ENCODE results near the gene SPNS1.
A peak's percentile ranks its signal among the peaks of the same experiment; 100 is the strongest.
"Not testable (repeated sequence)": the region's sequence is repeated elsewhere in the genome, so short reads cannot be mapped to it uniquely, and the experiment has no call there.

The SPNS1 gene

GRCh38 chr16:28958836-28959235, 15.7 kb upstream of the SPNS1 start:
- no peak for DNase-seq

GRCh38 chr16:28964072-28964471, 10.5 kb upstream of the SPNS1 start:
- no peak for DNase-seq

- DNase-seq: no peak
Observed at GRCh38 chr16:28964496-28964895, 10.1 kb upstream of the SPNS1 start.

- no peak for DNase-seq
Observed at GRCh38 chr16:28967156-28967555, 7.4 kb upstream of the SPNS1 start.

GRCh38 chr16:28969696-28970095, 4.9 kb upstream of the SPNS1 start:
- DNase-seq: not testable (repeated sequence)

GRCh38 chr16:28974007-28974436, 556 bp upstream of the SPNS1 start:
- DNase-seq: peak; percentile 62

GRCh38 chr16:28975158-28975599, 601 bp downstream of the SPNS1 start:
- no peak for DNase-seq

GRCh38 chr16:28977703-28978662, 3.4 kb downstream of the SPNS1 start:
- no peak for DNase-seq

GRCh38 chr16:28980330-28980729, 5.8 kb downstream of the SPNS1 start:
- not testable (repeated sequence) for DNase-seq

GRCh38 chr16:28980929-28981328, 6.4 kb downstream of the SPNS1 start:
- no peak for DNase-seq

GRCh38 chr16:28981517-28981916, 6.9 kb downstream of the SPNS1 start:
- DNase-seq: peak; percentile 86

GRCh38 chr16:28982418-28982817, 7.8 kb downstream of the SPNS1 start:
- DNase-seq: no peak

- DNase-seq: no peak
Observed at GRCh38 chr16:28982949-28983348, 8.4 kb downstream of the SPNS1 start.

- no peak for DNase-seq
Observed at GRCh38 chr16:28983644-28984043, 9.1 kb downstream of the SPNS1 start.

GRCh38 chr16:28984091-28984490, 9.5 kb downstream of the SPNS1 start:
- peak; percentile 29 for DNase-seq

- peak; percentile 82 for DNase-seq
Observed at GRCh38 chr16:28984619-28985135, 10.1 kb downstream of the SPNS1 start, which contains the start of gene LAT. Gene LAT (plus strand): TSS chr16:28985052. CDS start chr16:28985418, 366 bp downstream.

- peak; percentile 52 for DNase-seq
Observed at GRCh38 chr16:28985211-28986041, 10.8 kb downstream of the SPNS1 start.

- DNase-seq: peak; percentile 36
Observed at GRCh38 chr16:28986046-28986445, 11.5 kb downstream of the SPNS1 start.

- peak; percentile 58 for DNase-seq
Observed at GRCh38 chr16:28986492-28986891, 11.9 kb downstream of the SPNS1 start.

- no peak for DNase-seq
Observed at GRCh38 chr16:28987170-28987853, 12.7 kb downstream of the SPNS1 start.

- DNase-seq: no peak
Observed at GRCh38 chr16:28989363-28989762, 14.8 kb downstream of the SPNS1 start.

- DNase-seq: peak; percentile 78
Observed at GRCh38 chr16:28990375-28991040, 15.9 kb downstream of the SPNS1 start.
